ENCODE data around the gene ASTN2.

GRCh38 chr9:116647515-116647809, 767.4 kb downstream of the ASTN2 start:
- TF ChIP-seq POLR2AphosphoS5 (IDR thresholded peaks at IDR 0.05) (no peak), CTCF (IDR thresholded peaks at IDR 0.05) (peak in 1 of 4 experiments; percentile 4)
